Panc1 (cell line): ENCODE data around the gene PROCR. TPM values are rescaled to one million over a fixed set of nuclear protein-coding genes. Genes with fewer than 3 reads are reported as not detected.

Source experiments
- ATAC-seq: fragments of 200-7000 bp; cut with Tn5 transposase; 2 replicates; pipeline ENCODE4 v1.9.1; 2020; ENCODE audit warnings: mild to moderate bottlenecking, moderate library complexity
- BruUV-seq: library from RNA; stranded (reverse); fragments of 400-500 nt; replicated peaks from 2 replicates; lab custom pipeline; 2021; lab: Mats Ljungman, UMichigan
- CTCF ChIA-PET: fragments of 300-600 bp; sonication (Branson Sonifier 250); formaldehyde crosslinking; loops from one replicate; lab custom pipeline; 2022; ENCODE audit warnings: antibody characterized with exemption; lab: Charles Lee
- POLR2A ChIA-PET: fragments of 300-600 bp; sonication (Branson Sonifier 250); formaldehyde crosslinking; loops from one replicate; lab custom pipeline; 2022; ENCODE audit warnings: antibody characterized with exemption; lab: Charles Lee
- DNase-seq: peaks from one replicate; pipeline ENCODE4 v3.0.0-alpha.2; 2010; ENCODE audit warnings: low read depth, low spot score
- H3K27ac ChIP-seq: 2 replicates; pipeline ENCODE4 v1.5.1; 2011; ENCODE audit warnings: mild to moderate bottlenecking, low read length, inconsistent platforms
- H3K27me3 ChIP-seq: fragments of 200-500 bp; sonication (Bioruptor generic); 2 replicates; pipeline ENCODE4 v1.6.0; 2014; ENCODE audit warnings: low read length, inconsistent platforms; ENCODE audit not compliant: control insufficient read depth, insufficient read depth
- H3K36me3 ChIP-seq: fragments of 200-500 bp; sonication (Bioruptor generic); 2 replicates; pipeline ENCODE4 v1.5.1; 2014; ENCODE audit warnings: inconsistent platforms, mild to moderate bottlenecking, low read length, moderate library complexity; ENCODE audit not compliant: control insufficient read depth, insufficient read depth
- H3K4me1 ChIP-seq: 2 replicates; pipeline ENCODE4 v1.5.1; 2011; ENCODE audit warnings: inconsistent platforms, mild to moderate bottlenecking, low read length, moderate library complexity; ENCODE audit not compliant: control insufficient read depth, insufficient read depth
- H3K4me3 ChIP-seq, 2 experiments: 2 replicates each; pipeline ENCODE4 v1.5.1; 2011 to 2012; ENCODE audit warnings: low read depth in 2 of 2, low read length in 2 of 2, mild to moderate bottlenecking in 2 of 2, inconsistent platforms in 1 of 2, moderate library complexity in 1 of 2
- H3K9me3 ChIP-seq: fragments of 200-500 bp; sonication (Bioruptor generic); 2 replicates; pipeline ENCODE4 v1.5.1; 2014; ENCODE audit warnings: low read depth, mild to moderate bottlenecking, inconsistent platforms, low read length, moderate library complexity; ENCODE audit not compliant: control insufficient read depth, insufficient read depth
- CTCF ChIP-seq: fragments of 450-650 bp; IDR thresholded peaks from 2 replicates; pipeline ENCODE4 v1.5.1; 2017; ENCODE audit warnings: mild to moderate bottlenecking
- POLR2AphosphoS5 ChIP-seq: IDR thresholded peaks from 2 replicates; pipeline ENCODE4 v1.6.1; 2012; ENCODE audit warnings: mild to moderate bottlenecking, low read depth, low read length, moderate library complexity
- REST ChIP-seq, 2 experiments: IDR thresholded peaks; 2 replicates each; pipeline ENCODE4 v1.6.1; 2011 to 2012; ENCODE audit warnings: low read depth in 2 of 2, control low read depth in 1 of 2, low read length in 1 of 2, mild to moderate bottlenecking in 1 of 2, moderate library complexity in 1 of 2; ENCODE audit not compliant: insufficient read depth in 1 of 2
- SIN3A ChIP-seq: IDR thresholded peaks from 2 replicates; pipeline ENCODE4 v1.6.1; 2012; ENCODE audit warnings: low read depth, mild to moderate bottlenecking, low read length, moderate library complexity, borderline replicate concordance; ENCODE audit not compliant: insufficient read depth
- TCF7L2 ChIP-seq: IDR thresholded peaks from 2 replicates; pipeline ENCODE4 v1.6.1; 2011; ENCODE audit warnings: mild to moderate bottlenecking, low read depth, low read length, inconsistent platforms
- in situ Hi-C: cut with HindIII; loops from 2 replicates; pipeline ENCODE4 v1.10.0; 2016; ENCODE audit warnings: low sequenced_read_pairs, low pct_unique_long_range_greater_than_20kb
- intact Hi-C: fragments of 100-400 bp; cut with micrococcal nuclease; formaldehyde crosslinking; loops from one replicate; pipeline ENCODE4 v1.10.0; 2022; ENCODE audit not compliant: unreplicated experiment
- total RNA-seq: library from RNA; stranded (reverse); gene quantifications from one replicate; pipeline ENCODE4 v1.2.1, GENCODE V29; 2021; ENCODE audit not compliant: unreplicated experiment

Gene PROCR
- total RNA-seq, 1 experiment from 2014 or later = 38.0 TPM

- Histone ChIP-seq H3K9me3 (no peaks in the 10 kb centered on the region), H3K27ac (no peak overlapping the region), H3K27me3 (no peaks in the 10 kb centered on the region), H3K4me3 (no peak overlapping the region), H3K4me1 (no peaks in the 10 kb centered on the region), H3K36me3 (no peaks in the 10 kb centered on the region)
- ATAC-seq (no peak), DNase-seq (no peak)
- ChIA-PET CTCF (interaction anchor here (1.0 kb wide), 1 partner anchor 20 kb away, joined by 3 read pairs; no protein-coding TSS in a partner anchor), POLR2A (interaction anchor here (0.6 kb wide), 1 partner anchor 26 kb away, joined by 3 read pairs; no protein-coding TSS in a partner anchor)
- no TSS peak for BruUV-seq
- intact Hi-C loops = no loop called here
- TF ChIP-seq CTCF = no peak
- no peak for TF ChIP-seq TCF7L2
- no peak for TF ChIP-seq REST (IDR thresholded peaks at IDR 0.05; ENCODE audit: insufficient read depth in 1 of 2, low read depth in 2 of 2, low read length in 1 of 2)
- TF ChIP-seq SIN3A = no peak
- no peak for TF ChIP-seq POLR2AphosphoS5
- in situ Hi-C loops = no loop called here
Observed at GRCh38 chr20:35165221-35166185, 6.4 kb upstream of the PROCR start.

- H3K4me1 ChIP-seq = peaks cover 3% of the 10 kb centered on the region; the same call in 1 of the 2 replicates
- H3K4me3 ChIP-seq = no peak overlapping the region
- intact Hi-C loops = no loop called here
- no peaks in the 10 kb centered on the region for H3K9me3 ChIP-seq
- H3K27me3 ChIP-seq = no peaks in the 10 kb centered on the region
- CTCF ChIA-PET = interaction anchor here (1.0 kb wide), 1 partner anchor 21 kb away, joined by 3 read pairs; no protein-coding TSS in a partner anchor
- ATAC-seq = peak; percentile 68; the same call in 1 of the 2 replicates
- in situ Hi-C loops = no loop called here
- no peak overlapping the region for H3K27ac ChIP-seq
- DNase-seq = no peak
- no peaks in the 10 kb centered on the region for H3K36me3 ChIP-seq
- TF ChIP-seq REST (IDR thresholded peaks at IDR 0.05; ENCODE audit: insufficient read depth in 1 of 2, low read depth in 2 of 2, low read length in 1 of 2) (no peak), CTCF (no peak), TCF7L2 (no peak), POLR2AphosphoS5 (no peak), SIN3A (no peak)
- POLR2A ChIA-PET = no interaction called here
- no TSS peak for BruUV-seq
Observed at GRCh38 chr20:35166242-35166830, 5.5 kb upstream of the PROCR start.
